GM03348 (cell line): ENCODE measurements around the gene PEX26.
"Not testable (repeated sequence)": the region's sequence is repeated elsewhere in the genome, so short reads cannot be mapped to it uniquely, and the experiment has no call there.

ENCODE experiments used
- DNase-seq: peaks from one replicate; pipeline ENCODE4 v3.0.0; 2012; ENCODE audit warnings: low spot score

PEX26 gene

GRCh38 chr22:18096823-18097222 lies 19.0 kb downstream of the PEX26 start:
- DNase-seq: no peak

GRCh38 chr22:18100781-18101180 lies 23.0 kb downstream of the PEX26 start:
- DNase-seq: no peak

GRCh38 chr22:18101536-18101935 lies 23.7 kb downstream of the PEX26 start:
- no peak for DNase-seq

GRCh38 chr22:18103527-18104269 lies 25.9 kb downstream of the PEX26 start:
- DNase-seq: no peak

GRCh38 chr22:18104566-18104965 lies 26.8 kb downstream of the PEX26 start:
- DNase-seq: peak; percentile 53

- not testable (repeated sequence) for DNase-seq
Measured at GRCh38 chr22:18105981-18106380, 28.2 kb downstream of the PEX26 start.

GRCh38 chr22:18106550-18107341 lies 29.0 kb downstream of the PEX26 start:
- DNase-seq: not testable (repeated sequence)

GRCh38 chr22:18108187-18108586 lies 30.4 kb downstream of the PEX26 start:
- DNase-seq: no peak

- DNase-seq: no peak
Measured at GRCh38 chr22:18109410-18110193, 31.8 kb downstream of the PEX26 start.

GRCh38 chr22:18110194-18110953 lies 32.6 kb downstream of the PEX26 start, which contains the start of gene TUBA8:
TSS of gene TUBA8 (plus strand) at chr22:18110809. CDS start at chr22:18110866, 57 bp downstream.
- DNase-seq: peak; percentile 74

- DNase-seq: no peak
Measured at GRCh38 chr22:18110954-18111758, 33.4 kb downstream of the PEX26 start.

- DNase-seq: no peak
Measured at GRCh38 chr22:18111759-18112330, 34.1 kb downstream of the PEX26 start.

- no peak for DNase-seq
Measured at GRCh38 chr22:18112440-18112839, 34.6 kb downstream of the PEX26 start.

- no peak for DNase-seq
Measured at GRCh38 chr22:18113680-18114394, 36.0 kb downstream of the PEX26 start.

GRCh38 chr22:18114495-18114894 lies 36.7 kb downstream of the PEX26 start:
- no peak for DNase-seq

GRCh38 chr22:18114976-18115652 lies 37.3 kb downstream of the PEX26 start:
- DNase-seq: no peak

GRCh38 chr22:18115906-18116371 lies 38.1 kb downstream of the PEX26 start:
- DNase-seq: no peak

- no peak for DNase-seq
Measured at GRCh38 chr22:18116634-18117033, 38.8 kb downstream of the PEX26 start.

GRCh38 chr22:18118345-18118915 lies 40.6 kb downstream of the PEX26 start:
- DNase-seq: no peak
